ENCODE results near the gene LYRM4. TPM values are rescaled to one million over a fixed set of nuclear protein-coding genes. Genes with fewer than 3 reads are reported as not detected.

LYRM4 gene
- total and polyA plus RNA-seq, 2 donors (not counting 1 experiment from before 2014, with no cell fraction given), result 22.1 to 29.5 TPM

- Histone ChIP-seq H4K20me1 (ENCODE audit: control insufficient read depth, insufficient read depth, low read length, poor library complexity, severe bottlenecking) (no peaks in the 10 kb centered on the region), H2AFZ (ENCODE audit: insufficient read depth, low read depth, low read length, poor library complexity, severe bottlenecking) (peak overlapping the region; percentile 90), H3K9me3 (ENCODE audit: control extremely low read depth in 1 of 3, control insufficient read depth in 2 of 3, insufficient read depth in 1 of 3, low read length in 2 of 3) (no peaks in the 10 kb centered on the region), H3K4me2 (replicated peaks; ENCODE audit: low read depth, low read length, poor library complexity, severe bottlenecking) (peak overlapping the region; percentile 78), H3K36me3 (replicated peaks in 1 of 2; ENCODE audit: control extremely low read depth in 1 of 2, control insufficient read depth in 1 of 2, extremely low read depth in 1 of 2, insufficient read depth in 2 of 2, low read length in 1 of 2) (peaks cover 0 to 9% of the 10 kb centered on the region in 2 experiments), H3K4me3 (ENCODE audit: control extremely low read depth in 1 of 5, extremely low read depth in 1 of 5, insufficient read depth in 1 of 5, low read depth in 2 of 5, low read length in 4 of 5) (peak overlapping the region; percentile 56 to 96 (median 93)), H3K4me1 (ENCODE audit: control insufficient read depth in 2 of 2, insufficient read depth in 2 of 2, low read length in 2 of 2) (peaks cover 15 to 23% of the 10 kb centered on the region in 2 donors), H3K79me2 (ENCODE audit: control insufficient read depth, insufficient read depth, low read length) (peaks cover 55% of the 10 kb centered on the region), H3K9ac (ENCODE audit: low read length) (peak overlapping the region; percentile 77), H3K27ac (ENCODE audit: low read length in 2 of 2) (peak overlapping the region; percentile 72 to 96), H3K27me3 (replicated peaks in 1 of 4; ENCODE audit: control extremely low read depth in 1 of 4, control insufficient read depth in 3 of 4, insufficient read depth in 4 of 4, low read length in 3 of 4) (no peaks in the 10 kb centered on the region)
- TF ChIP-seq CTCF (IDR thresholded peaks at IDR 0.05) (no peak), EZH2 (IDR thresholded peaks at IDR 0.05; ENCODE audit: borderline replicate concordance, insufficient read depth, low read depth, low read length, poor library complexity, severe bottlenecking) (no peak)
- H3K27ac Mint-ChIP-seq, result peak overlapping the region; percentile 99
- H3K4me3 Mint-ChIP-seq, result peak overlapping the region; percentile 92
- ATAC-seq (ENCODE audit: low read depth), result peak; percentile 63
- CTCF ChIA-PET, result interaction anchor here (0.6 to 2.7 kb wide), 2 partner anchors 42 to 97 kb away, joined by 6 to 14 read pairs; no protein-coding TSS in a partner anchor
- H3K4me1 Mint-ChIP-seq, result peaks cover 23% of the 10 kb centered on the region
- under 1% methylated on average over 20 of the region's 22 CpGs for WGBS (ENCODE audit: insufficient coverage)
- H3K27me3 Mint-ChIP-seq, result no peaks in the 10 kb centered on the region
- peak; percentile 84 for DNase-seq
- POLR2A ChIA-PET, result interaction anchor here (0.6 to 2.4 kb wide), 5 partner anchors 15 to 256 kb away, joined by 3 to 11 read pairs (median 4); partner anchors contain the start of gene RPP40
- intact Hi-C loops (cut with micrococcal nuclease), result loop anchor here (2.0 to 5.0 kb wide), 3 partner anchors 77 to 1123 kb away; partner anchors contain the start of gene ECI2
- H3K9me3 Mint-ChIP-seq (ENCODE audit: insufficient read depth), result no peaks in the 10 kb centered on the region
These were observed 584 bp downstream of the LYRM4 start for GRCh38 chr6:5260111-5260620.

- no peaks in the 10 kb centered on the region for H3K27me3 Mint-ChIP-seq
These were observed 1.3 kb downstream of the LYRM4 start for GRCh38 chr6:5259428-5259827.

More at GRCh38 chr6:5259428-5259827, 1.3 kb downstream of the LYRM4 start:
- CTCF ChIA-PET, result interaction anchor here (2.7 kb wide), 1 partner anchor 43 kb away, joined by 14 read pairs; no protein-coding TSS in a partner anchor
- Mint-ChIP-seq H3K4me1 (peaks cover 21% of the 10 kb centered on the region), H3K4me3 (peak overlapping the region; percentile 92), H3K27ac (peak overlapping the region; percentile 99), H3K9me3 (ENCODE audit: insufficient read depth) (no peaks in the 10 kb centered on the region)
- DNase-seq, result no peak
- WGBS (ENCODE audit: insufficient coverage), result no CpG with 5 or more reads among the region's 3 CpGs
- Histone ChIP-seq H3K27ac (ENCODE audit: low read length in 2 of 2) (peak overlapping the region; percentile 72 to 96), H2AFZ (ENCODE audit: insufficient read depth, low read depth, low read length, poor library complexity, severe bottlenecking) (peak overlapping the region; percentile 90), H3K79me2 (ENCODE audit: control insufficient read depth, insufficient read depth, low read length) (peaks cover 48% of the 10 kb centered on the region), H3K36me3 (replicated peaks in 1 of 2; ENCODE audit: control extremely low read depth in 1 of 2, control insufficient read depth in 1 of 2, extremely low read depth in 1 of 2, insufficient read depth in 2 of 2, low read length in 1 of 2) (peaks cover 0 to 9% of the 10 kb centered on the region in 2 experiments), H3K27me3 (replicated peaks in 1 of 4; ENCODE audit: control extremely low read depth in 1 of 4, control insufficient read depth in 3 of 4, insufficient read depth in 4 of 4, low read length in 3 of 4) (no peaks in the 10 kb centered on the region), H3K4me2 (replicated peaks; ENCODE audit: low read depth, low read length, poor library complexity, severe bottlenecking) (peak overlapping the region; percentile 78), H3K4me3 (ENCODE audit: control extremely low read depth in 1 of 5, extremely low read depth in 1 of 5, insufficient read depth in 1 of 5, low read depth in 2 of 5, low read length in 4 of 5) (no peak overlapping the region), H3K4me1 (ENCODE audit: control insufficient read depth in 2 of 2, insufficient read depth in 2 of 2, low read length in 2 of 2) (peaks cover 15 to 23% of the 10 kb centered on the region in 2 donors), H3K9ac (ENCODE audit: low read length) (peak overlapping the region; percentile 77), H3K9me3 (ENCODE audit: control extremely low read depth in 1 of 3, control insufficient read depth in 2 of 3, insufficient read depth in 1 of 3, low read length in 2 of 3) (no peaks in the 10 kb centered on the region), H4K20me1 (ENCODE audit: control insufficient read depth, insufficient read depth, low read length, poor library complexity, severe bottlenecking) (no peaks in the 10 kb centered on the region)
- intact Hi-C loops (cut with micrococcal nuclease), result no loop called here
- TF ChIP-seq CTCF (IDR thresholded peaks at IDR 0.05), result no peak
- ATAC-seq (ENCODE audit: low read depth), result no peak
- POLR2A ChIA-PET, result no interaction called here
